GM12874 (cell line): ENCODE data around the gene TNFRSF8.
A peak's percentile ranks its signal among the peaks of the same experiment; 100 is the strongest.

Source experiments
- CTCF ChIP-seq: IDR thresholded peaks from 2 replicates; pipeline ENCODE4 v1.5.1; 2011; ENCODE audit warnings: low read depth, mild to moderate bottlenecking, control low read depth, low read length, moderate library complexity; ENCODE audit not compliant: insufficient read depth

TNFRSF8 gene

GRCh38 chr1:12183095-12183794 is 120.1 kb downstream of the TNFRSF8 start:
- TF ChIP-seq CTCF = no peak

GRCh38 chr1:12184008-12184681 is 121.0 kb downstream of the TNFRSF8 start:
- TF ChIP-seq CTCF = peak; percentile 23; the same call in 1 of the 2 replicates

GRCh38 chr1:12185036-12185917 is 122.2 kb downstream of the TNFRSF8 start:
- TF ChIP-seq CTCF = no peak

GRCh38 chr1:12185918-12186678 is 123.0 kb downstream of the TNFRSF8 start:
- TF ChIP-seq CTCF = no peak

GRCh38 chr1:12186679-12186985 is 123.5 kb downstream of the TNFRSF8 start:
- TF ChIP-seq CTCF = no peak

GRCh38 chr1:12188115-12188514 is 125.0 kb downstream of the TNFRSF8 start:
- no peak for TF ChIP-seq CTCF
